SK-N-DZ (cell line): ENCODE measurements around the gene FAF1.

ENCODE experiments used
- DNase-seq: peaks from one replicate; pipeline ENCODE4 v3.0.0-alpha.2; 2015; ENCODE audit warnings: low spot score

FAF1 gene

DNA sequence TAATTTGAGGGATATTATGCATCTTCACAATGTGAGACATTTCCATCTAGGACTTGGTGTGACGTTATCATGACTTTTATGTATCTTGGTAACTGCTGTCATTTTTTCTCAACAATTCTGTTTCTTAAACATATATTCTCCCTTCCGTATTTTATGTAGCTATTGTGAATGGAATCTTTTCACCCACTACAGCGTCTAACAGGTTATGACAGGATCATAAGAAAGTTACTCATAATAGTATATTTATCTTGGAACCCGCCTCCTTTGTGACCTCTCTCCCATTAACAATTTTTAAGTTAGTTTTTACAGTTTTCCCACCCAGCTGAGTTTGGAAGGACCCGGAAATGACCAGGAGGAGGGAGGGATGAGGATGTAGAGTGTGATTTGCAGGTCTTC lies 530.1 kb downstream of the FAF1 start:
- DNase-seq = no peak

DNA sequence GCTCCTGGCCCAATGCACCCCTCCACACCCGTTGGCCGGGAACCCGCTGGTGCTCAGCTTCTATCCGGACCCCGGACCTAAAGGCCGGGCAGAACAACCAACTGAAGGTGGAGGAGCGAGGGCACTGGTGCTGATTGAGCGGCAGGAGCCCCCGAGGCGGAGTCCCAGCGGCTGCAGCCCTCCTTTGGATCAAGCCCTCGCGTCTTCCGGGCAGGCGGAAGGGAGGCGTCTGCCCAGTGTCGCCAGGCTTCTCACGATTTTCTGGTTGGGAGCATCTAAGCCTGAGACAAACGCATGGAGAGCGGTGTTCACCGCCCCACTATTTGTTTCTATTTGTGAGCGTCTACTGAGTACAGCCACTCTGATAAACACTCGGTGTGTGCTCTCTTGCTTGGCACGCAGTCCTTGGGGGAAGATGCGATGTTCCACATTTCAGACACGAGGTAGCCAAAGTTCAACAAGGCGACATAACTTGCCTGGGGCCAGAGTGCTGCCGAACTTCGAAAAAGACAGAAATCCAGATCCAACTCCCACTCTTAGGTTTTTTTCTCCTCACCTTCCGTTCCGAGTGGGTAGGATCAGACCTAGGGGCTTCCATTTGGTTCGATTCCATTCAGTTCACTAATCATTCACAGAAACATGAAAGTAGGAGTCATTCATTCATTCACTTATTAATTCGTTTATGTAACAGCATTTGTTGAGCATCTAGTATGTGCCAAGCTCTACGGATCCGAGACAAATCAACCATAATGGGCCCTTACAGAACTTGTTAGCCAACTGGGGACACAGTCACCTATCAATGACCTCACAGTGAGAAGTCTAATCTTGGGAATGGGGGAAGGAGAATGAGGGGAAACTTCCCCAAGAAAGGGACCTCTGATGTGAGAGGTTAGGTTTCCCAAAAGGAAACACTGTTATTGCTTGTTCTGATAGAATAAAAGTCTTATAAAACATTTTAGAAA lies 532.0 kb downstream of the FAF1 start:
- DNase-seq = no peak

DNA sequence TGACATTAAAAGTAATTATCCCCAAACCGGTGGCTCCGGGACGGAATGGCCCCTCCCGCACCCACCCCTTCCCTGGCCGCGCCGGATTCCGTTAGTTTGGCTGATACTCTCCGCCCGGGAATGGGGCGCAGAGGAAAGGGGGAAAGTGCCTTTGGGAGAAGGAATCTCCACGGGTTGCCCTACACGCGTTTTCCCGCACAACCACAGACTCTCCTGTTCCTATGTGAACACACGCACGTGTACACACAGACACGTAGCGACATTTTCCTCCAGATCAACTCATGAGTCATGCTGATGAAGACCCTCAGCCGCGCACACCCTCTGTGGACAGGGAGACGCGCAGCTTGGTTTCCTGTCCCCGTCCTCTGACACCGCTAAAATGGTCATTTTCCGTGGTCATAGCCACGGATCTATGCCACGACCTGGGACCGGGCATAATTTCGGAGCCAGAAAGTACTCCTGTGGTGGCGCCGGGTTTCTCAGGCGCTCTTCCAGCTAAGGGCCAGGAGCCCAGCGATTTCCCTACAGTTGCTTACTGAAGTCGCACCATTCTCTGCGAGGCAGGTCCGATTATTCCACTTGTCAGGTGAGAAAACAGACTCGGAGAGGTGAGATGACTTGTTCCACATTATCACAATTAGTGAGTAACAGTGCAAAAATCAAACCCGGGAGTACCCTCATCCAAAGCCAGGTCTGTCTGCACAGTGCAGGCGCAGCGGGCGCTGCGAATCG lies 532.8 kb downstream of the FAF1 start:
- DNase-seq = no peak

DNA sequence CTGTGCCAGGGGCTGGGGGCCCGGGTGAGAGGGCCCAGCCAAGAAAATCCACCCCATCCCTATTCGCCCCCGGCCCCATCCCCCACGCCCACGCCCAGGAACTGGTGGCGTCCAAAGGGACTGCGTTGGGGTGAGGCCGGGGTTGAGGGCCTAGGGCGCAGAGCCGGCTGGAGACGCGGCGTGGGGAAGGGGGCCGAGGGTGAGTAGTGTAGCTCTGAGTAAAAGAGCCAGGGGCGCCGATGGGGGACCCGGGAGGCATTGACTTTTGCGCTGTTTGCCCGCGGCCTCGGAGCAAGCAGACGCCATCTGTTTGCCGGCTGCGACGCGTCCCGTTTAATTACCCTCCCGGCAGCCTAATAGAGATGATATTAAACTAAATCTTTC lies 533.4 kb downstream of the FAF1 start:
- DNase-seq = no peak

DNA sequence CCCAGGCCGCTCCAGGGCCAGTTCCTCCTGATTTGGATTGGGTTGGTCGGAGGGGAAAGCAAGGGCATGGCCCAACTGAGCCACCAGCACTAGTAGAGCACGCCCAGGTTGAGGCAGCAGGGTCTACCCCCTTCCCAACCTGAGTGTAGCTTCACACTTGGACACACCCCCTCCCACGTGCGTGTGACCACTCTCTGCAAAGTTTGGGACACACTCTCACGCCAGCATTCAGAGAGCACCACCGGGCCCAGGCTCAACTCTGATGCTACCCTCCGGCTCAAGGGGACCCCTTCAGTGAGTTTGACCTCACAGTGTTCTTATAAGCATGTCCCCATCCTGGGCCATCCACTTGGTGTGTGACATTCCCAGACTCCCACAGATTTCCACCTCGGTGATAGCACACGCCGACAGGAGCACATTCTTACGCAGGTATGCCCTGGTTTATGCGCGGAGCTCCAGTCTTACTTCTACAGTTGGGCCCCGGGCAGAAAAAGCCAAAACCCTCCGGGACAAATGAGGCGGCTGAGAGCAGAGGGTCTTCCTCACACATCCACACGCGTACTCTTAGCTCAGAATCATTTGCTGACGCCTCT lies 533.9 kb downstream of the FAF1 start:
- DNase-seq = no peak

DNA sequence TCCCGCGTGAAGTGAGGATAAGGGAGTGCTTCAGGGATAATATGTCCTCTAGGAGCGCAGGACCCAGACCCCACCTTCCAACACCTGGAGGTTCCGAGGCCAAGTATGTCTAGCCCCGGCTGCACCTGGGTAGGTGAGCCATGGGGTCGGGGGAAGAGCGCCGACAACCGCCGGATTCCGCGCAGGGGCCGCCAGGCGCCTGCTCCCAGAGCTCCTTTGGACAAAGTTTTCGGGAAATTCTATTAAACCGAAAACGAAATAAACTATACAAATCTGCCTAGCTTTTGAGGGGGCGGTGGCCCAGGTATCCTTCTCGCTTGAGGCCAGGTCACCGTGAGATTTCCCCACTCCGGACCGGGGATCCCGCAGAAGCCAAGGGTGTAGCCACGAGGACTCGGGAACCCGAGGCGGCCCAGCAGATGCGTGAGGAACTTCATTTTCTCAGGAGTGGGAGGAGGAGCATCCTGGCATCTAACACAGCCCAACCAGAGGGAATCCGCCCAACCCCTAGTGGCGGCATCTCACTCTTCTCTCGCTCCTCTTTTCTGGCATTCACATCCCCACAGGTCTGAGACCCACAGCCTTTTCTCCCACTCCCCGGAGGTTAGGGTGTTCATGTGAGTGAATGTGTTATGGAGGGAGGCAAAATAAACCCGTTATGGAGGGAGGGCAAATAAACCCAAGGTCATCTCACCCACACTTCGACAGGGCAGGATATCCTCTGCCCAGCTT lies 534.5 kb downstream of the FAF1 start:
- peak; percentile 30 for DNase-seq

DNA sequence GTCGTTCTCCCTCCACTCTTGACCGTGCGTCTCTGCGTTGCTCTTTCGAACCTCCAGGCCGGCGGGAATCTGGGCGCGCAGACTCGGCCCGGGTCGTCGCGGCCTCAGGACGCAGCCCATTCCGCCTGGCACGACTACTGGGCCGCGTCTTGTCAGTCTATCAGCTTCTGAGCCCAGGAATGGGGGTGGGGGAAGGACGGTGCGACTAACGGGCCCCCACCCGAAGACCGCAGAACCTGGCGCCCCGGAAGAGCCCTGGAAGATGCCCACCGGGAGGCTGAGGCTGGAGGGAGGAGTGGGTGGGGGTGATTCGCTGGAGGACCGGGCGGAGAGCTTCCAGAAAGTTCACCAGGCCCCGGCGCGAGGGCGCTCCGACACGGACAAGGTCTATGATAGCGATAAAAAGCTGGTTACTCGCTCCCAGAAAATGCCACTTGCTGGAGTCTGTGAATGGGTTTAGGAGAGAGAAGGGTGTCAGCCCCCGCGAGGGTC lies 535.1 kb downstream of the FAF1 start:
- DNase-seq = no peak

DNA sequence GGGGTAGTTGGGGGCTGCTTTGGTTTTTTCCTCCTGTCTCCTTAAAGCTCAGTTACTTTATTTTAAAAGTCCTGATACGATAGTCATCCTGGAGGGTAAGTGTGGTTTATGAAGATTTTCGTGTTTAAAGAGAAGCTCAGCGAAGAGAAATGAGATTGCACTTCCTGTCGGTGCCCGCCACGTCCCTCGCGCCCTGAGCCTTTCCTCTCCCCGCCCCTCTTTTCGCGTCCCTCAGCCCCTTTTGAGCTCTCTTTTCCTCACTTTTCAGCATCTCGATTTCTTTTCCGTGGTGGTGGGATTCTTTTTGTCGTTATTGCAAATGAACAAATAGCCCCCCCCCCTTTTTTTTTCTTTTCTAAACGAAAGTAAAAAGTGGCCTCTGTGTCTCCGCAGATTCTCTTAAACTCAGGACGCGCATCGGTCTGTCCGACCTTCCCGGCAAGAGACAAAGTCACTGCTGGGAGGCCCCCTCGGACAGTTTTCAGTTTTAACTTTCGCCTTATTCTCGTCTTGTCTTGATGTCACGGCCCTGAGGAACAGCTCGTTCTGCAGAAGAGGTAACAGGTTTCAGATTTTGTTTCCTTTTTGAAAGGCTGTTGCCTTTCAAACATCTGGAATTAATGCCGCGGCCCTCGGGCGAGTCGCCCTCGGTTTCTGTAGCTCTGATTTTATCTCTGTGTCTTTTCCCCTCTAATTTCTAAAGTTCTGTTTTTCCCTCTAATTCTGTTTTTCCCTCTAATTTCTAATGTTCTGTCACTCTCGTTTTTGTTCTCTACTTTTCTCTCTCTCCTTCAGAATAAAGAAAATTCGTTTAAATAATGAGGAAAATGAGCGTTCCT lies 535.8 kb downstream of the FAF1 start:
- no peak for DNase-seq

DNA sequence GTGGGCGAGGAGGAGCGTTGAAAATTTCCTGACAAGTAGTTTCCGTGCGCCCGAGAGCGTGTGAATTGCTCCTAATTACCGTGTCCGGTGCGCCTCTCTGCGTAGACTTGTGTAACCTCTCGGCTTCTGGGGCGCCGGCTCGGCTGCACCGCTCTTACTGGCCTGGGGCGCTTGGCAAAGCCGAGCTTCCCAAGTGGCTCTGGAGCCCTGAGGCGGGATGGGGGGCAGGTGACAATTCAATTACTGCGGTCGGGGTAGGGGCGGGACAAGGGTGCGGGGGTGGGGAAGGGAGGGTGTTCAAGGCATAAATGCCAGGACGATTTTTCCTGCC lies 536.4 kb downstream of the FAF1 start:
- DNase-seq = no peak

DNA sequence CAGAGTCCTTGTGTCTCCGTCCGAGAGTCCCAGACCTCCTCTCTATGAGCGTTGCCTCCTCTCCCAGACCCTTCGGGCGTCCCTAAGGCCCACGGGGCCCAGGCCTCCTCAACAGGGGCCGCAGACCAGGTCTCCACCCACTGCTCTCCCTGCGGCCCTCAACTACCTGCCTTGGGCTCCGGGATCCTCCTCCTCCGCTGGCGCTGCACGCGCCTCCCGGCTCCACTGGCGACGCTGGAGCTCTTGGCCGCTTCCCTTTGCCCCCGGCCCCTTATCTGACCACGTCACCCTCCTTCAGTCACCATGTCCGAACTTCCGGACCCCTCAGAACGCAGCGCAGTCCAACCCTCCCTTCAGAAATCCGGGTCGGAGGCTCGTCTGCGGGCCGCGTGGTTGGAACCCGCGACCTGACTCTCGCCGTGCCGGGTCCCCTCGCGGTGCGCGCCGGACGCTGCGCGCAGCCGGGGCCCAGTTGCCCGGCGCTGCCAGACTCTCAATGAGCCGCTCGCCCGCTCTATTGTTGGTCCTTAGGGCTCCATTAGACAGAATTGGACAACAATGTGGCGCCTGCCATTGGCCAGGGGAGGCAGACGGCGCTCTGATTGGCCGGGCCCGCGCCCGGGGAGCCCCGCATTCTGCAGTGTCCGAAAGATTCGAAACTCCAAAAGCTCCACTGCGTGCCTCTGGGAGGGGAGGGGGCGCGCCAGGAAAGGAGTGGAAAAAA lies 537.0 kb downstream of the FAF1 start, which contains the start of gene DMRTA2:
DMRTA2 (minus strand) TSS at position 498 of the 724 bp plus-strand sequence. CDS start 1,907 bp downstream, outside the sequence.
- DNase-seq = peak; percentile 61

DNA sequence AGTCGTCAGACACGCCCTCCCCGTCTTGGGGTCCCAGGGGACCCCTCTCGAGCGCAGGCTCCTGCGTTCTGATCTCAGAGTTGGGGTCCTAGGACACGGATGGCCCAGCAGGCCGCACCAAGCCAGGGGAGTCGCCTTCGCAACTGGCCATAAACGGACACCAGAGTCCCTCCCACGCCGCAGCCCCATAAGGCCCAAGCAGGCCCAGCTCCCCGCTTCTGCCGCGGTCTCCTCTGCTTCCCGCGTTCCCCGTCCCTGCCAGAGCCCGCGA lies 537.5 kb downstream of the FAF1 start:
- peak; percentile 21 for DNase-seq

DNA sequence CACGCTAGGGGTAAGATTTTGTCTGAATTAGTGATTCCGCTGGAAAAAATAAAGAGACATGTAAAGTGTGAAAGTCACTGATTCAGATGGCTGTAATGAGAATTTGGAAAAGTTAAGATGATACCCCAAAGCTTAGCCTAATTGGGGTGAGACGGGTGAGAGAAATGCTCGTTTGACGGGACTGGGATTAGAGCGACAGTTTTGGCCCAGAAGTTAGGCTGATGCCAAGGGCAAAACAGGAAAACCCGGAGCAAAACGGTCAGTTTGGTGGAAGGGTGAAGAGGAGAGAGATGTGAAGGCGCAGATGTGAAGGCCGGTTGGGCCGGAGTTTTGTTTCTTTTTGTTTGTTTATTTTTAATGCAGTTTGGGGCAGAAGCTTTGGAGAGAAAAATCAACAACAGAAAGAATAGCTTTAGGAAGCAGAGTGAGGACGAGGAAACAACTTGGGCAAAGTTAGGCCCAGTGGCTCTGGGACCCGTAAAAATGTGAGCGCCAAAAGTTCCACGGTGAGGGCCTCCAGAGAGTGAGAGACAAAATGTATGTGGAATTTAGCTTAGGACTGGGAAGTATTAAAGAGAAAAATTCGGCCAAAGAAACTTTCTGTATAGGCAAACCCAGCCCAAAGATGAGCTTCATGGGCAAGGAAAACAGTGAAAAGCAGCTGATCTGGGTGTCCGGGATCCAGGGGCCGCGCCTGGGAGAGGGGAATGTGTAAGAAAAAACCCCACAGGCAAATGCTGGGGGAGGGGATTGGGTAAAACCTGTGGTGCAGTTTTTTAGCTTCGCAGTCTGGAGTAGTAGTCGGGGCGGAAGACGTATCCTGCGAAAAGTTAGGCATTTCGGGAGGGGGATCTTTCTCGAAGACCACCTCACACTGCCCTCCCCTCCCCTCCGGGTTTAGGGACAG lies 538.0 kb downstream of the FAF1 start:
- no peak for DNase-seq

DNA sequence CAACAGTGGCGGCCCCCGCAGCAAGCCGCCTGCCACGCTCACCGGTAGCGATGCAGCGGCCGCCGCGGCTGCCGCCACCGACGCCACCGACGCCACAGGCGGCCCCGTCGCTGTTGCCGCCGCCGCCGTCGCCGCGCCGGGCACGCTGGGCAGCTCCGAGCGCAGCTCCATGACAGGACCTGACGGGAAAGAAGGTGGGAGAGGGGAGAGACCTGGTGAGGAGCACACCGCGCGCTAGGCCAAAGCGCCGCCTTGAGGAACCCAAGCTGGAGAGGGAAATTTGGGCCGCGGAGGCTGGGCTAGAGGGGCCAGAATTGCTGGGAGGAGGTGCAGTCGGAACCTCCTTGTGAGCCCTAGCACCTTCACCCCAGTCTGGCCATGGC lies 538.7 kb downstream of the FAF1 start:
- no peak for DNase-seq

DNA sequence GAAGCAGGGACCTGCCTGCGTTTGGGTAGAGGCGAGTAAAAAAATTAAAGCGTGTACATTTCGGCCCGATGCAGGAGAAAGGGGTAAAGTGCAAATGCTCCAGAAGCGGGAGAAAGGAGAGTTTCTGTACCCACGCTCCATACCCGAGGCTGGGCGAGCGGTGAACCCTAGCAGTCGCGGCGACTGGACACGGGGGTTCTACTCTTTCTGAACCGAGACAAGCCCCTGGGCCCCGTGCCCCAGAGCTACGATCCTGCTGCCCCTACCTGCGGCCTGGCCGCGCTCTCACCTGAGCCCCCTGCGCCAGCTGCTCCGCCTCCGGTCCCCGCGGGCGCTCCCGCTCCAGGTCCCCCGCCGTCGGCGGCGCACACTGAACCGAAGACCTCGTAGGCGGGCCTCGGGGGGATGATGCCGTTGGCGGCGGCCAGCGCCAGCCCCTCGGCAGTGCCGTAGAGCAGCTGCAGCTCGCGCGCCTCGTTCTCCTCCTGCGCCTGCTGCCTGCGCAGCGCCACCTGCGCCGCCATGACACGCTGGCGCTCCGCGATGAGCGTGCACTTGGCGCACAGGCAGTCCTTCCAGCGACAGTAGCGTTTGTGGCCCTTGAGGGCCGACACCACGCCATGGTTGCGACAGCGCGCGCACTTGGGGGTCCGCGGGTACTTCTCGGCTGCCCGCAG lies 539.2 kb downstream of the FAF1 start:
- DNase-seq = peak; percentile 21

DNA sequence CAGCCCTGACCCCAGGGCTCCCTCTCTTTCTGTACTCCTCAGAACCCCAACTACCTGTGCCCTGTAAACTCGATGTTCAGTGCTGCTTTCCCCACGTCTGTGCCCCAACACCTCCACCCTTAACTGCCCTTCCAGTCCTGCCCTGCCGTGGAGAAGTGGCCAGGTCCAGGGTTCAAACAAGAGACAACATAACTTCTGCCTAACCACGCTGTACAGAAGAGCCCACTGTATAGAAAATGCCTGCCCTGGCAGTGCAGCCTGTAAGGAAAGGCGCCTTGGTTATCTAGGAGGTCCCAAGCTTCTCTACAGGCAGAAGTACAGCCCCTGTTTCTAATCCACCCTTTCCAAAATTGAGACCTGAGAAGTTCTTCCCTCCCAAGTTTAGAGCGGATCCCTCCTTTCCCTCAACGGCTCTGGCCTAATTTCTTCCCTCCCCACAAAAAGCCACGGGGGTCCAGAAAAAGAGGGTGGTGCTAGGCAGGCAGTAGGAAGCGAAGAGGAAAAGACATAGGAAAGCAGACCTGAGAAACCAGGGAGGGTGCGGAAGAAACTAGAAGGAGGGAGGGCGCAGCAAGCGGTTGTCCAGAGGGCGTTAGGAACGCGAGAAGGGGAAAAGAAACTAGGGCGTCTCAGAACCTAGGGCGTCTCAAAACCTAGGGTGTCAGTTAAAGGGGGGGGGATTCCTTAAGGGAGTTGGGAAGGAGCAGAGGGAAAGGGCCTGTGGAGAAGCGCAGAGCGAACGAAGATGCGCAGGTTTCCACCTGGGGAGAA lies 540.0 kb downstream of the FAF1 start:
- DNase-seq = no peak

DNA sequence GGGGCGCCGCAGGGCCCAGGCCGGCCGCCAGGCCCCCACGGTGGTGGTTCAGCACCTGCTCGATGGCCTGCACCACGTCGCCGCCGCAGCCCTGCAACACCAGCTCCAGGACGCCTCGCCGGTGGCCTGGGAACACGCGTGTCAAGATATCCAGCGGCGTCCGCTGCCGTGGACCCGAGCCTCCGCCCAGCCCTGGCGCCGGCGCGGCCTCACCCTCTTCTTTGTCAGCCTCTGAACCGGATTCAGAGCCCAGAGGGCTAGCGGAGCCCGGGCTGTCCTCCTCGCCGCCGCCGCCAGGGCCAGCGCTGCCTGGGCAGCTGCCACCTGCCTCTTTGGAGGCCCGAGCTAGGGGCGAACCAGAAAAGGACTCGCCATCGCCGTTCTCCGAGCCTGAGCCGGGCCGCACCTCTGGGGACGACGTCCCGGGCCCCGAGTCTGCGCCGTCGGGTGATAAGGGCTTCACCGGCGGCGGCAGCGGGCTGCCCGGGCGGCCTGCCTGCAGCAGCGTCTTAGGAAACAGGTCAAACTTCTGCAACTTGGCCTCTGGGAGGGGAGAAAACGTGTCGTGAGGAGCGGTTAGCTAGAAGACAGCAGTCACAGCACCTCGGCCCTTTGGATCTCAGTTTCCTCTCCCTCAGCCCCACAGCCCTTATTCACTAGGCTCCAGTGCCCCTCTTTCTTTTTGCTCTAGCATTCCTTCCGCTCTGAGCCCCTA lies 540.7 kb downstream of the FAF1 start:
- DNase-seq = peak; percentile 34

DNA sequence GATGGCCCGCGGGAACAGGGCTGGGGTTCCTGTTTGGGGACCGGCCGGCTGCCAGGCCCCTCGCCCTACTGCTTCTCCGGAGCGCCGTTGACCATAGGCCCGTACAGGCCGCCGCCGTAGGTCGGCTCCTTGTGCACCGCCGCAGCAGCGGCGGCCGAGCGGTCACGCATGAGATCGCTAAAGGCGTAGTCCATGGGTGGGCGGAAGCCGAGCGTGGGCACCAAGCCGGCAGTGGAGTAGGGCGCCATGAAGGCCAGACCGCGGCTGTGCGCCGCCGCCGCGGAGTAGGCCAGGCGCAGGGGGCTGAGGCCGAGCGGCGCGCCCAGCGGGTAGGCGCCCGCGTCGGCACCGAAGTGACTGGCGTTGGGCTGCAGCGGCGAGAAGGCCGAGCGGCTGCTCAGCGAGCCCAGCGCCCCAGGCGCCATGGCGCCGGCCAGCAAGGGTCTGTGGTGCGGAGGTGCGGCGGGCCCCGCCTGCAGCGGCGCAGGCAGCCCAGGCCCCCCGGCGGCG lies 541.4 kb downstream of the FAF1 start:
- DNase-seq = peak; percentile 20
